Body of pancreas (tissue), 4 donors: ENCODE results near the gene HNRNPU. TPM values are rescaled to one million over a fixed set of nuclear protein-coding genes. Genes with fewer than 3 reads are reported as not detected.

Experiments used
- ATAC-seq: fragments of 150-250 bp; one replicate; pipeline ENCODE4 v1.9.1; 2016
- DNase-seq, 4 donors: peaks; one replicate each; pipeline ENCODE4 v3.0.0-alpha.2; 2019
- H3K27ac ChIP-seq, 4 donors: fragments of 200-600 bp; sonication (generic); 1 replicate in 3 of 4; 2 replicates in 1 of 4; pipeline versions ENCODE4 v1.5.1 to v1.6.1; 2016 to 2019; ENCODE audit warnings: mild to moderate bottlenecking in 1 of 4, mixed read lengths in 1 of 4, moderate library complexity in 1 of 4
- H3K27me3 ChIP-seq, 2 donors: fragments of 200-600 bp; sonication (generic); one replicate each; pipeline ENCODE4 v1.6.0; 2016; ENCODE audit warnings: mild to moderate bottlenecking in 1 of 2
- H3K36me3 ChIP-seq, 2 donors: fragments of 200-600 bp; sonication (generic); replicated peaks in 1 of 2; 2 replicates each; pipeline ENCODE4 v1.5.1; 2016; ENCODE audit warnings: low read depth in 2 of 2; ENCODE audit not compliant: insufficient read depth in 1 of 2
- H3K4me1 ChIP-seq: fragments of 200-600 bp; sonication (generic); one replicate; pipeline ENCODE4 v1.6.0; 2016
- H3K4me3 ChIP-seq, 2 donors: fragments of 200-600 bp; sonication (generic); 1 replicate in 1 of 2; 2 replicates in 1 of 2; pipeline ENCODE4 v1.5.1; 2016 to 2019
- H3K9me3 ChIP-seq, 3 donors: fragments of 200-600 bp; sonication (generic); 1 replicate in 2 of 3; 2 replicates in 1 of 3; pipeline ENCODE4 v1.5.1; 2016
- POLR2A ChIP-seq, 3 donors: fragments of 450-650 bp; IDR thresholded peaks; one replicate each; pipeline ENCODE4 v1.6.1; 2016; ENCODE audit warnings: antibody characterized with exemption in 3 of 3, mild to moderate bottlenecking in 2 of 3
- WGBS, 2 donors: methylation state at CpG; one replicate each; pipeline ENCODE4 v1.1.5; 2017; 5-methylcytosine and 5-hydroxymethylcytosine counted together
- intact Hi-C: fragments of 100-400 bp; cut with DNase I; formaldehyde crosslinking; loops from one replicate; pipeline ENCODE4 v1.15.1; 2023
- total RNA-seq, 2 donors: library from RNA; depleted of rRNA; stranded (reverse); fragments of >200 nt; gene quantifications; one replicate each; pipeline ENCODE4 v1.1.0, GENCODE V29; 2016
- TF ChIP-seq, protein P1 (sequence below), 7 experiments: fragments of 450-650 bp in 4 of 7; fragments of 200-600 bp in 3 of 7; sonication (generic) in 3 of 7; IDR thresholded peaks; one replicate each; pipeline ENCODE4 v1.5.1; 2016 to 2019; ENCODE audit warnings: antibody characterized with exemption in 7 of 7

HNRNPU gene
- total RNA-seq, 2 donors from 2014 or later = 201 to 294 TPM

DNA sequence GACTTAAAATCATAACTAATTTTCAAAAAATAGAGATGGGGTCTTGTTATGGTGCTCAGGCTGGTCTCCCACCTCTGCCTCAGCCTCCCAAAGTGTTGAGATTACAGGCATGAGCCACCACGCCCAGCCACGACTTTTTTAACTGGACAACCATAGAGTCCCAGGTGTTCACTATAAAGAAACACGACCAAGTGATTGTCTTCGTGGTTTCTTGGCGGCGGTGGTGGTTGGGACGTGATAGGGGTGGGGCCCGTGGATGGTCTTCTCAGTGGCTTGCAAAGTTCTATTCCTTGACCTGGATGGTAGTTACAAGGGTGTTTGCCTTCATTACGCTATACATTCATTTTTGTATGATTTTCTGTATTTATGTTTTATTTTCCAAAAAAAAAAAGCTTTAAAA is 63.5 kb downstream of the HNRNPU start:
- no peak for DNase-seq
- H3K4me1 ChIP-seq = no peaks in the 10 kb centered on the region
- H3K27me3 ChIP-seq = no peaks in the 10 kb centered on the region
- WGBS, 2 donors = 57 to 60% methylated on average over 9 of the region's 9 CpGs
- no peaks in the 10 kb centered on the region for H3K36me3 ChIP-seq
- H3K9me3 ChIP-seq = no peaks in the 10 kb centered on the region
- H3K27ac ChIP-seq = no peak overlapping the region
- no peak overlapping the region for H3K4me3 ChIP-seq
- intact Hi-C loops = loop anchor here (10.0 kb wide), 1 partner anchor 336 kb away; the partner anchor contains the start of gene CATSPERE
- no peak for ATAC-seq
- no peak for TF ChIP-seq POLR2A (IDR thresholded peaks at IDR 0.05)
- TF ChIP-seq, protein P1, sequence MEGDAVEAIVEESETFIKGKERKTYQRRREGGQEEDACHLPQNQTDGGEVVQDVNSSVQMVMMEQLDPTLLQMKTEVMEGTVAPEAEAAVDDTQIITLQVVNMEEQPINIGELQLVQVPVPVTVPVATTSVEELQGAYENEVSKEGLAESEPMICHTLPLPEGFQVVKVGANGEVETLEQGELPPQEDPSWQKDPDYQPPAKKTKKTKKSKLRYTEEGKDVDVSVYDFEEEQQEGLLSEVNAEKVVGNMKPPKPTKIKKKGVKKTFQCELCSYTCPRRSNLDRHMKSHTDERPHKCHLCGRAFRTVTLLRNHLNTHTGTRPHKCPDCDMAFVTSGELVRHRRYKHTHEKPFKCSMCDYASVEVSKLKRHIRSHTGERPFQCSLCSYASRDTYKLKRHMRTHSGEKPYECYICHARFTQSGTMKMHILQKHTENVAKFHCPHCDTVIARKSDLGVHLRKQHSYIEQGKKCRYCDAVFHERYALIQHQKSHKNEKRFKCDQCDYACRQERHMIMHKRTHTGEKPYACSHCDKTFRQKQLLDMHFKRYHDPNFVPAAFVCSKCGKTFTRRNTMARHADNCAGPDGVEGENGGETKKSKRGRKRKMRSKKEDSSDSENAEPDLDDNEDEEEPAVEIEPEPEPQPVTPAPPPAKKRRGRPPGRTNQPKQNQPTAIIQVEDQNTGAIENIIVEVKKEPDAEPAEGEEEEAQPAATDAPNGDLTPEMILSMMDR (IDR thresholded peaks at IDR 0.05) = no peak

Other genes starting within 250 kb of the HNRNPU start
- 10 to 100 TPM; 14.5 TPM for gene DESI2, start 211.4 kb downstream of the HNRNPU start, total RNA-seq
- 10 to 100 TPM; 13.2 to 35.3 TPM for gene COX20, start 28.9 kb downstream of the HNRNPU start, total RNA-seq